ENCODE data around the gene CATSPERZ.

DNA sequence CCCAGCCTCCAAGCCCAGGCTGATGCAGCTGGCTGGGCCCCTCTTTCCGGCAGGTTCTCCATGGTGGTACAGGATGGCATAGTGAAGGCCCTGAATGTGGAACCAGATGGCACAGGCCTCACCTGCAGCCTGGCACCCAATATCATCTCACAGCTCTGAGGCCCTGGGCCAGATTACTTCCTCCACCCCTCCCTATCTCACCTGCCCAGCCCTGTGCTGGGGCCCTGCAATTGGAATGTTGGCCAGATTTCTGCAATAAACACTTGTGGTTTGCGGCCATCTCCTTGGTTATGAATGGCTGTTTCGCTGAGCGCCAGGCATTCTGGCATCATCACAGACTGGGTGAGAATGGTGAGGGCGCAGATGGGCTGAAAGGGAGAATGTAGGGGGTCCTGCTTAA is 21.4 kb downstream of the CATSPERZ start:
- TF ChIP-seq EZH2 (IDR thresholded peaks at IDR 0.05; ENCODE audit: insufficient read depth, poor library complexity, severe bottlenecking) (no peak), EZH2phosphoT487 (IDR thresholded peaks at IDR 0.05; ENCODE audit: insufficient read depth, low read depth) (no peak)
